Mucosa of gallbladder (tissue), 1 donor: ENCODE data around the gene IGF2. TPM values are rescaled to one million over a fixed set of nuclear protein-coding genes. Genes with fewer than 3 reads are reported as not detected.

Experiments
- DNase-seq: peaks from one replicate; pipeline ENCODE4 v3.0.0-alpha.2; 2020; ENCODE audit warnings: low spot score
- total RNA-seq: library from RNA; stranded (reverse); gene quantifications from one replicate; pipeline ENCODE4 v1.2.1, GENCODE V29; 2021
- donor health status: DM: no; HTN: no; CAD: no.

The IGF2 gene
- total RNA-seq, 1 donor from 2014 or later = 32.5 TPM

GRCh38 chr11:2092464-2092910, 46.7 kb downstream of the IGF2 start:
- no peak for DNase-seq

GRCh38 chr11:2091786-2092463, 47.3 kb downstream of the IGF2 start:
- no peak for DNase-seq

- no peak for DNase-seq
Measured at GRCh38 chr11:2091112-2091746, 48.0 kb downstream of the IGF2 start.

GRCh38 chr11:2090172-2091111, 48.7 kb downstream of the IGF2 start:
- DNase-seq = no peak

GRCh38 chr11:2089536-2090165, 49.5 kb downstream of the IGF2 start:
- DNase-seq = no peak

- no peak for DNase-seq
Measured at GRCh38 chr11:2088746-2089535, 50.2 kb downstream of the IGF2 start.

- DNase-seq = no peak
Measured at GRCh38 chr11:2088284-2088683, 50.9 kb downstream of the IGF2 start.

- DNase-seq = peak; percentile 8
Measured at GRCh38 chr11:2086239-2087040, 52.7 kb downstream of the IGF2 start.

GRCh38 chr11:2085251-2086066, 53.7 kb downstream of the IGF2 start:
- no peak for DNase-seq

- no peak for DNase-seq
Measured at GRCh38 chr11:2084721-2085120, 54.5 kb downstream of the IGF2 start.

Other genes with a start within 250 kb of the IGF2 start
- not detected for gene PRR33, start 247.5 kb downstream of the IGF2 start, total RNA-seq
- 1.5 TPM for gene TNNT3, start 219.7 kb downstream of the IGF2 start, total RNA-seq
- 54.8 TPM for gene MRPL23, start 192.1 kb downstream of the IGF2 start, total RNA-seq
- 67.3 TPM for gene H19, start 141.5 kb downstream of the IGF2 start, total RNA-seq
- gene INS, start 21.8 kb upstream of the IGF2 start, total RNA-seq = 1.2 TPM
- gene TH, start 32.4 kb upstream of the IGF2 start, total RNA-seq = 2.1 TPM
- gene ASCL2, start 131.2 kb upstream of the IGF2 start, total RNA-seq = 1.1 TPM
- 1.6 TPM for gene C11orf21, start 162.5 kb upstream of the IGF2 start, total RNA-seq
- gene TSPAN32, start 162.6 kb upstream of the IGF2 start, total RNA-seq = 1.1 TPM
- 746 TPM for gene CD81, start 237.9 kb upstream of the IGF2 start, total RNA-seq